K562 (cell line): ENCODE data around the gene TLN1. TPM values are rescaled to one million over a fixed set of nuclear protein-coding genes. Genes with fewer than 3 reads are reported as not detected.

Experiments
- ATAC-seq: fragments of 200-7000 bp; cut with Tn5 transposase; 3 replicates; pipeline ENCODE4 v1.9.1; 2020; ENCODE audit warnings: moderate library complexity
- BruUV-seq: library from RNA; stranded (reverse); fragments of 400-500 nt; replicated peaks from 2 replicates; lab custom pipeline; 2021; lab: Mats Ljungman, UMichigan
- CTCF ChIA-PET: fragments of 300-600 bp; formaldehyde crosslinking; extraction: SDS; loops from one replicate; lab custom pipeline; 2021; ENCODE audit warnings: low intra/inter-chr PET ratio; lab: Yijun Ruan, JAX
- POLR2A ChIA-PET: fragments of 300-600, 350-650 bp; sonication (Branson Sonifier 250); formaldehyde crosslinking; extraction: SDS; loops from one replicate; lab custom pipeline; 2021; ENCODE audit warnings: antibody characterized with exemption, inconsistent platforms; lab: Yijun Ruan, JAX
- DNase-seq, 4 experiments: peaks; one replicate each; pipeline versions ENCODE4 v3.0.0 to v3.0.0-alpha.2; 2011 to 2018; ENCODE audit warnings: low spot score in 3 of 4, mixed read lengths in 3 of 4; ENCODE audit errors: extremely low read depth in 1 of 4
- FAIRE-seq: peaks from 2 replicates; lab custom pipeline; 2011; peaks lifted over from hg19 to GRCh38; lab: Jason Lieb, UNC
- H2AFZ ChIP-seq: 2 replicates; pipeline ENCODE4 v1.6.0; 2011; ENCODE audit warnings: low read depth, low read length, control low read depth, inconsistent platforms
- H3K27ac ChIP-seq: fragments of 200-600 bp; 3 replicates; pipeline ENCODE4 v1.8.0; 2011; ENCODE audit warnings: low read depth, mild to moderate bottlenecking, control low read depth, inconsistent platforms, low read length, moderate library complexity, mixed read lengths; ENCODE audit errors: extremely low read depth
- H3K27me3 ChIP-seq, 2 experiments: fragments of 300-600 bp in 1 of 2; 2 replicates in 1 of 2; 3 replicates in 1 of 2; pipeline versions ENCODE4 v1.6.0 to v1.8.0; 2011; ENCODE audit warnings: inconsistent platforms in 2 of 2, low read length in 2 of 2, mild to moderate bottlenecking in 1 of 2, mixed read lengths in 1 of 2, moderate library complexity in 1 of 2; ENCODE audit not compliant: control insufficient read depth in 2 of 2, insufficient read depth in 2 of 2
- H3K36me3 ChIP-seq: fragments of 300-600 bp; 3 replicates; pipeline ENCODE4 v1.8.0; 2011; ENCODE audit warnings: mild to moderate bottlenecking, low read length, inconsistent platforms; ENCODE audit not compliant: control insufficient read depth, insufficient read depth
- H3K4me1 ChIP-seq, 2 experiments: fragments of 200-600 bp in 1 of 2; replicated peaks in 1 of 2; 2 replicates in 1 of 2; 3 replicates in 1 of 2; pipeline versions ENCODE4 v1.5.1 to v1.8.0; 2011; ENCODE audit warnings: inconsistent platforms in 2 of 2, low read length in 2 of 2, mild to moderate bottlenecking in 1 of 2, mixed read lengths in 1 of 2, moderate library complexity in 1 of 2; ENCODE audit not compliant: control insufficient read depth in 2 of 2, insufficient read depth in 2 of 2
- H3K4me2 ChIP-seq: 2 replicates; pipeline ENCODE4 v1.6.1; 2011; ENCODE audit warnings: low read length, control low read depth, inconsistent platforms, mixed read lengths; ENCODE audit not compliant: insufficient read depth
- H3K4me3 ChIP-seq: fragments of 200-600 bp; sonication (generic), shearing (Covaris generic); 2 replicates; pipeline ENCODE4 v1.5.1; 2016; ENCODE audit warnings: control low read depth, inconsistent platforms
- H3K79me2 ChIP-seq: fragments of 200-600 bp; 3 replicates; pipeline ENCODE4 v1.8.0; 2011; ENCODE audit warnings: low read length, inconsistent platforms; ENCODE audit not compliant: control insufficient read depth, insufficient read depth
- H3K9ac ChIP-seq, 2 experiments: 2 replicates each; pipeline versions ENCODE4 v1.6.0 to v1.6.1; 2011; ENCODE audit warnings: low read depth in 2 of 2, low read length in 2 of 2, control low read depth in 1 of 2, inconsistent platforms in 1 of 2, mild to moderate bottlenecking in 1 of 2, mixed read lengths in 1 of 2; ENCODE audit not compliant: insufficient read depth in 1 of 2
- H3K9me1 ChIP-seq: one replicate; pipeline ENCODE4 v1.6.0; 2011; ENCODE audit warnings: inconsistent platforms, mild to moderate bottlenecking, low read length, moderate library complexity; ENCODE audit not compliant: control insufficient read depth, insufficient read depth
- H3K9me3 ChIP-seq: replicated peaks from 2 replicates; pipeline ENCODE4 v1.5.1; 2011; ENCODE audit warnings: low read depth, low read length, inconsistent platforms; ENCODE audit not compliant: control insufficient read depth, insufficient read depth
- H4K20me1 ChIP-seq: replicated peaks from 2 replicates; pipeline ENCODE4 v1.6.1; 2011; ENCODE audit warnings: low read length, inconsistent platforms, mixed read lengths; ENCODE audit not compliant: control insufficient read depth, insufficient read depth
- DMBX1 ChIP-seq: fragments of 250-450 bp; sonication (Bioruptor Pico); IDR thresholded peaks from 2 replicates; pipeline ENCODE4 v1.8.0; 2022; ENCODE audit warnings: inconsistent platforms, mild to moderate bottlenecking, moderate library complexity, borderline replicate concordance
- GMEB1 ChIP-seq: fragments of 250-450 bp; sonication (Bioruptor Pico); IDR thresholded peaks from 2 replicates; pipeline ENCODE4 v1.4.0; 2020; ENCODE audit warnings: mild to moderate bottlenecking
- MLX ChIP-seq, 2 experiments: fragments of 450-650 bp in 1 of 2; sonication (generic) in 1 of 2; formaldehyde crosslinking; conservative IDR thresholded peaks; 2 replicates each; pipeline versions ENCODE4 v1.4.0 to v1.8.1; 2020 to 2022; ENCODE audit warnings: mild to moderate bottlenecking in 1 of 2, missing genetic modification reagents in 1 of 2
- RBFOX2 ChIP-seq: fragments of 200-400 bp; formaldehyde crosslinking; IDR thresholded peaks from 2 replicates; pipeline ENCODE4 v1.6.1; 2017; ENCODE audit warnings: low read depth, mild to moderate bottlenecking, low read length, moderate library complexity
- SNRNP70 ChIP-seq: fragments of 200-400 bp; formaldehyde crosslinking; optimal IDR thresholded peaks from 2 replicates; pipeline ENCODE3; 2017; ENCODE audit warnings: low read depth, low read length
- ZNF398 ChIP-seq: fragments of 250-450 bp; sonication (Bioruptor Pico); IDR thresholded peaks from 2 replicates; pipeline ENCODE4 v1.8.0; 2021; ENCODE audit warnings: moderate library complexity, mild to moderate bottlenecking, inconsistent platforms
- ZNF655 ChIP-seq: fragments of 250-450 bp; sonication (Bioruptor Pico); IDR thresholded peaks from 2 replicates; pipeline ENCODE4 v1.5.0; 2021
- ZNF830 ChIP-seq: fragments of 250-450 bp; sonication (Bioruptor Pico); IDR thresholded peaks from 2 replicates; pipeline ENCODE4 v1.5.0; 2021; ENCODE audit warnings: mild to moderate bottlenecking
- WGBS: fragments of 100-300 bp; shearing (Covaris generic); methylation state at CpG from one replicate; pipeline ENCODE4 v1.1.6; 2016; ENCODE audit warnings: low coverage, mixed read lengths; ENCODE audit not compliant: insufficient coverage; ENCODE audit errors: missing lambda C conversion rate; 5-methylcytosine and 5-hydroxymethylcytosine counted together
- in situ Hi-C: fragments of 300-500 bp; cut with MboI; formaldehyde crosslinking; loops from 4 replicates; pipeline ENCODE4 v1.15.0; 2018; ENCODE audit warnings: inconsistent platforms, mixed read lengths
- intact Hi-C: fragments of 100-400 bp; cut with micrococcal nuclease; formaldehyde crosslinking; loops from 2 replicates; pipeline ENCODE4 v1.14.2; 2022
- polyA plus RNA-seq, 8 experiments: library from polyadenylated mRNA; depleted of rRNA in 4 of 8; stranded (reverse) in 5 of 8; unstranded in 3 of 8; fragments of >200 nt; fragmentation: Nextera tagmentation in 2 of 8; fragmentation: Illumina TruSeq in 1 of 8; extraction: Ambion mirVana in 2 of 8; extraction: Trizol in 1 of 8; gene quantifications; 2 replicates each; pipeline versions ENCODE4 v1.2.1 to v1.2.3, GENCODE V29; 2011 to 2014; ENCODE audit warnings: inconsistent platforms in 1 of 8, missing spikeins in 1 of 8
- total RNA-seq, 7 experiments: library from RNA; depleted of rRNA in 6 of 7; stranded (reverse); fragments of >200 nt in 6 of 7; fragmentation: Illumina TruSeq in 2 of 7; extraction: Trizol in 2 of 7; gene quantifications; 2 replicates each; pipeline versions ENCODE4 v1.2.1 to v1.2.3, GENCODE V29; 2011 to 2021; ENCODE audit warnings: low replicate concordance in 1 of 7

TLN1 gene
- total and polyA plus RNA-seq, 9 of the 15 experiments (the other 6 are each of a cell fraction or from before 2014, with no cell fraction given) = 3.6 to 240 (median 54.8) TPM

GRCh38 chr9:35717132-35717870 lies 14.7 kb downstream of the TLN1 start:
- no peaks in the 10 kb centered on the region for H3K79me2 ChIP-seq
- H3K9ac ChIP-seq = no peak overlapping the region
- intact Hi-C loops = no loop called here
- CTCF ChIA-PET = no interaction called here
- TF ChIP-seq DMBX1 (CRISPR knock-in tag) = no peak
- TF ChIP-seq RBFOX2 = 0 out of 2 replicates have a peak, but pooled peaks have one; percentile 26
- TF ChIP-seq MLX (CRISPR knock-in tag; conservative IDR thresholded peaks at IDR 0.05) = no peak
- no peak for TF ChIP-seq SNRNP70
- TF ChIP-seq ZNF655 (CRISPR knock-in tag) = no peak
- no peak for TF ChIP-seq GMEB1 (CRISPR knock-in tag)
- TF ChIP-seq ZNF830 = no peak
- TF ChIP-seq ZNF398 (CRISPR knock-in tag) = no peak
- H3K27me3 ChIP-seq = no peaks in the 10 kb centered on the region
- POLR2A ChIA-PET = interaction anchor here (0.6 to 2.8 kb wide), 9 partner anchors 10 to 119 kb away, joined by 3 to 18 read pairs (median 3); partner anchors contain the start of gene TLN1
- 86% methylated on average over 9 of the region's 14 CpGs for WGBS
- H3K4me1 ChIP-seq = no peaks in the 10 kb centered on the region
- ATAC-seq (no peak), DNase-seq (no peak), FAIRE-seq (no peak)
- BruUV-seq = no TSS peak
- H3K27ac ChIP-seq = no peak overlapping the region
- H3K4me2 ChIP-seq = no peak overlapping the region
- H3K36me3 ChIP-seq = peaks cover 98% of the 10 kb centered on the region
- no peaks in the 10 kb centered on the region for H3K9me3 ChIP-seq
- H3K9me1 ChIP-seq = no peaks in the 10 kb centered on the region
- H3K4me3 ChIP-seq = no peak overlapping the region
- no peak overlapping the region for H2AFZ ChIP-seq
- in situ Hi-C loops = no loop called here
- H4K20me1 ChIP-seq = no peaks in the 10 kb centered on the region
